Activated CD8-positive, alpha-beta memory T cell treated with anti-CD3 and anti-CD28 coated beads for 1 hour (primary cell): ENCODE data around the gene HCLS1.

Source experiments
- DNase-seq, 2 donors: peaks; one replicate each; pipeline ENCODE4 v3.0.0-alpha.2; 2020; ENCODE audit warnings: low read depth in 1 of 2; ENCODE audit errors: extremely low read depth in 1 of 2

Gene HCLS1

DNA sequence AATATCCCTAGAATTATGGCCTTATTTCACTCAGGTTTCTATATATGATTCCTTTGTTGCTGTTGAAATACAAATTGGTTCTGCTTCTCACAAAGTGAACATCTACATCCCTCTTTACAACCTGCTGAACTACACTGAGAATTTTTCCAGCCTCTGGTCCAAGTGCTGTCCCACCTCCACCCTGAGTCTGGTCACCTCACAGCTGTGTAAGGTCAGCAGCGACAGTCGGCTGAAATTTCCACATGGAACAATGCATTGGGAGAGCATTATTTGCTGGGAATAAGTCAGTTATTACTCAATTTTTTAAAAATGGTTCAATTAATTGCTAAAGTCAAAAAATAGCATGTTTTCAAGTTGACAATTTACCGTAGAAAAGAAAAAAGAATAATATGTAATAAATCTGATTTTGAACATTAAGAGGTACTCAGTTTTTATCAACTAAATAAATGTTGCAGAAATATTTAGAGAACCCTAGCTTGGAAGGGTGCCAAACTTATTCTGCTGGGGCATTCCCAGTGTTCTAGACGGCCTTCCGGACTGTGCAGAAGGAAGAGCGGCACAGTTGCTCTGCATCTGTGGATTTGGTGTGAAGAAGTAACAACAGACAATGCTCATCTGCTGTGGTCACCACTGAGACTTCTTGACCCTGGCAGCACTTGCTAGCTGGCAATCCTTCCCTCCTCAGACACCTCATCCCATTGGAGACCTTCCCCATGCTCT lies 1.8 kb downstream of the HCLS1 start:
- DNase-seq = no peak

DNA sequence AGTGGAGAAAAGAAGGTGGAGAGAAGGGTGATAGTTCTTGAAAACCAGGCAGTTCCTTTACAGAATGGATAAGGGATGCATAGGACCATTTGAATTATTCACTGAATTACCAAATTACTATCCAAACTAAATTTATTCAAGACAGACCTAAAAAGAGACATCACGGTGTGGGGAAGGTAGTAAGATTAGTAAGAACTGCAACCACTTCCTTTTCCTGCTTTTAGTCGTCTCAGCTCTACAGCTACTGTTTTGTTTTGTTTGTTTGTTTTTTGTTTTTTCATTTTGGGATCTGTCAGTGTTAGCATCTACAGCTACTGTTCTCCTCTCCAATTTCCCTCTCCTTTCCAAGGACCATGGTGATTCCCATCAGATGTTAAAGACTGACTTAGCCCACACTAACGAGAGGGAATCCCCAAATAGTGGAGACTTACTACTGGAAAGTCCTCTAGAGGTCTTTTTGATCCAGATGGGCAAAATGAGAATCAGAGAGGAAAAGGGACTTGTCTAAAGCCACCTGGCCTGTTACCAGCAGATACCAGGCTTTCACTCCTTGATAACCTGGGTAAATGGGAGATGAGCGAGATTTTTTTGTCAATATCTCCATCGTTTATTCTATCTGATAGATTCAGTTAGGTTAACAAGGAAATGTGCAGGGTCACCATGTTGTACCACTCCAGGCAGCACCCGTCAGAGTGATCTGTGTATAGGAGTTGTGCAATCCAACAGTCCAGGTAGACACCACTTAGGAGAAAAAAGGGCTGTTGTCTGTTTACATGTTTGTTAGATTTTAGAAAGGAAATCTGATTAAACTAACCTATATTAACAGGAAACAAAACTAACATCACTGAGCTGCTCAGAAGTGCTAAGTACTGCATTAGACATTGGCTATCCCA lies 6.0 kb downstream of the HCLS1 start:
- no peak for DNase-seq

DNA sequence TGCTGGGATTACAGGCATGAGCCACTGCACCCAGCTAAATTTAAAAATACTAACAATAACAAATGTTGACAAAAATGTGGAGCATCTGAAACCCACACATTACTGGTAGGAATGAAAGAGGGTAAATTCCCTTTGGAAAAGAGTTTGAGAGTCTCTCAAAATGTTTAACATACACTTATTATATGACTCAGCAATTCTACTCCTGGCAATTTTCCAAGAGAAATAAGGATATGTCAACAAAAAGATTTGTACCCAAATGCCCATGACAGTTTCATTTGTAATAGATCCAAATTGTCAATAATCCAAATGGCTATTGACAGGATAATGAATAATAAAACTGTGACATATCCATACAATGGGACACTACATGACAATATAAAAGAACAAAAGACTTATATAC lies 9.0 kb downstream of the HCLS1 start:
- DNase-seq = no peak

DNA sequence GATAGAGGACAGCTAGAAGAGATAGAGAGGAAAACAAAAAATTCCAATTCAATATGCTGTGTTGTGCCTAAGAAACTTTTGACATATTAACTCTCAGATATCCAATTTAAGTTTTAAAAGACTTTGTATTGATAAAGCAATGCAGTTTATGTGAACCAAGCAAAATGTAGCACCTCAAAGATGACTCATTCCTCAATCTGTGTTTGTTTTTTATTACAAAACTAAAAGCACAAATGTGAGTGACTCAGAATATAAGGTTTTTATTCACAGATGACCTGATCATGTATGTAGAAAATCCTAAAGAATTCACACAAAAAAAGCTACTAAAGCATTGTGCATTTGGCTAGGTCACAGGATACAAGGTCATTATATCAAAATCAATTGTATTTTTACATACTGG lies 11.1 kb downstream of the HCLS1 start:
- DNase-seq = no peak

DNA sequence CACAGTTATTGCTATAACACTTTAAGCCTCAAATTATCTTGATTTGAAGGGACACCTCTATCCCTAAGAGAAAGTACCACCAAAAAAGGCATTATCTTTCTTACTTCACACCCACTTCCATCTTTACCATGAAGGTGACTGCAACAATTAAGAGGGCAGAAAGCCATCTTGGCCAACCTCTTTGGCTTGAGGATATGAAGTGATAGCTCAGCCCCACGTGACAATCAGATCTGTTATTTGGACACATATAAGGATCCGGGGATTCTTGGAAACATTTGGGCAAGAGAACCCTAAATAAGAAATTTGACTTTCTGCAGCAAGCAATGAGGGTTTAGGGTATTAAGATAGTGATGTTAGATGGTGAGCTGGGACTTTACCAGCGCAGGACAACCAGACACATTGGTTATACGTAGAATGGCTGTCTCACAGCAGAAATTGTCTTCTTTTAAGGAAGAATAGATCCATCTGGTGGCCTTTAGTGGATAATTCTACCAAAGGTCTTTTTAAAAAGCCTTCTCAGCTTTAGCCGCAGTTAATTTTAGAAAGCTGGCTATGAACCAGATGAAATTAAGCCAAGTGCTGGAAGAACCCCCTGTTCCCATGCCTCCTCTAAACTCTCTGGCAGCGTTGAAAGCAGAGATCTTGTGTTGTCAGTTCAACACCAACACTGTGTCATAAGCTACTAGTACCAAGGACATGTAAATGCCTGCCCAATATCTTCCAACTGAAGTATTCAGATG lies 12.3 kb downstream of the HCLS1 start:
- DNase-seq = no peak

DNA sequence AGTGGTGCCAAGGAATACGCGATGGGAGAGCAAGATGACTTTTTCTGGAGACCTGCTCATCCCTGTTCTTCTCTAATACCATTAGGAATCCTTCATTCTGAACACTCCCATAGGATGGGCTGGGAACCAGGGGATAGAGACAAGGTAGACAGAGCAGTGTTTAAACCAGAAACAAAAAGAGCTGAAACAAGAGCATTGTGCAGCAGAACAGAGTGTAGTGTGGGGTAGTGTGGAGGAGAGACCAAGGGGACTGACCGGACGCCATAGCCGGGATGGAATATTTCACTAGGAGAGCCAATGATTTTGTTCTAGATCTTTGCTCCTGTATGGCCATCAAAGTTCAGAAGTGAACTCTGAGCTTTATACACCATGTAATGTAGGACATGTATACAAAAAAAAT lies 15.6 kb downstream of the HCLS1 start:
- no peak for DNase-seq

GRCh38 chr3:121642601-121643314 lies 17.9 kb downstream of the HCLS1 start:
- DNase-seq = no peak

GRCh38 chr3:121641127-121641526 lies 19.6 kb downstream of the HCLS1 start:
- DNase-seq = no peak

- DNase-seq = no peak
These were observed 22.8 kb downstream of the HCLS1 start for GRCh38 chr3:121637922-121638321.

- DNase-seq = no peak
These were observed 30.3 kb downstream of the HCLS1 start for GRCh38 chr3:121630355-121630754.

DNA sequence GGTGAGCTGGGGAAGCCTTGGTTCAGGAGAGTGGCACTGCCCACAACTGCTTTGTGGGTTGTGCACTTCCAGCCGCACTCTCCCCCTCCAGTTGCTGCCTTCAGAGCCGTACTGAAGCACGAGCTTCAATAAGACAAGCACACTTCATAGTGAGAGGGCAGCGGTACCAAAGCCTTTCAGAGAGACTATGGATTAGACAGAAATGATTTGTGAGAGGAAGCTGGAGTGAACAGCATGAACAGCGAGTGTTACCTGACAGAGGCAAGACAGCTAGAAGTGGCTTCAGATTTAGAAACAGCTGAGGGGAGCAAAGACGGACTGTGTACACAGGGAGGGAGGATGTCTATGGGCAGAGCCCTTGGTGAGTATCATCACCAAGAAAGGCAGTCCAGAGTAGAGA lies 31.1 kb downstream of the HCLS1 start:
- DNase-seq = no peak

DNA sequence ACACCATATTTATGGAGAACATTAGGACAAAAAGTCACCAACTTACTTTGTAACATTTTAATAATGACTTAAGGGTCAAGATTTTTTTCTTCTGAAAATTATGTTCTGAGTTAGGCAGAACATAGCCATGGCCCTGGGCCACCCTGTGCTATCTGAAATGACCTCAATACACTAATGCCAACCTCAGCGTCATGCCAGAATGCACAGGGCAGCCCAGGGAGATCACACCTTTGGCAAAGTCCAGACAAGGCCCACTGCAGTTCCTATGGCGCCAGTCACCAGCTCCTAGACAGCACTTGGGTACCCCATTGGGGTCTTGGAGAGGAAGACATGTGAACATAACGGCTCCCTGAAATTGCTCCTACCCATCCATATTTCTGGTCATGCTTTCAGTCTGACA lies 33.1 kb downstream of the HCLS1 start:
- no peak for DNase-seq

- no peak for DNase-seq
These were observed 33.5 kb downstream of the HCLS1 start for GRCh38 chr3:121627211-121627610.

DNA sequence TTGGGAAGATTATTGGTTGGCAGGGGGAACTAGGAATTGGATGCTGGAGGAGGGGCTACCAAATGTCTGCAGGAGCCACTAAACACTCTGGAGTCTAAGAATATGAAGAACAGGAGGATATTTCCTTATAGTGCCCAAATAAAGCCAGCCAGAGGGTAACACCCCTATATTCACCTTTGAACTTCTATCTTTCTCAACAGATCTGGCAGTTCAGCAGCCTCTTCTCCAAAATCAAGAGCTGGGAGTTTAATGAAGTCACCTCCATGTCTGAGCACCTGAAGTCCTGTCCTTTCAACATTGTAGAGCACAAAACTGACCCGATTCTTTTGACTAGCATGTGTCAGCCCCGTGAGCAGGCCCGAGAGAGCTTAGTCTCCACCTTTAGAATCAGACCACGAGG lies 34.2 kb downstream of the HCLS1 start:
- no peak for DNase-seq

DNA sequence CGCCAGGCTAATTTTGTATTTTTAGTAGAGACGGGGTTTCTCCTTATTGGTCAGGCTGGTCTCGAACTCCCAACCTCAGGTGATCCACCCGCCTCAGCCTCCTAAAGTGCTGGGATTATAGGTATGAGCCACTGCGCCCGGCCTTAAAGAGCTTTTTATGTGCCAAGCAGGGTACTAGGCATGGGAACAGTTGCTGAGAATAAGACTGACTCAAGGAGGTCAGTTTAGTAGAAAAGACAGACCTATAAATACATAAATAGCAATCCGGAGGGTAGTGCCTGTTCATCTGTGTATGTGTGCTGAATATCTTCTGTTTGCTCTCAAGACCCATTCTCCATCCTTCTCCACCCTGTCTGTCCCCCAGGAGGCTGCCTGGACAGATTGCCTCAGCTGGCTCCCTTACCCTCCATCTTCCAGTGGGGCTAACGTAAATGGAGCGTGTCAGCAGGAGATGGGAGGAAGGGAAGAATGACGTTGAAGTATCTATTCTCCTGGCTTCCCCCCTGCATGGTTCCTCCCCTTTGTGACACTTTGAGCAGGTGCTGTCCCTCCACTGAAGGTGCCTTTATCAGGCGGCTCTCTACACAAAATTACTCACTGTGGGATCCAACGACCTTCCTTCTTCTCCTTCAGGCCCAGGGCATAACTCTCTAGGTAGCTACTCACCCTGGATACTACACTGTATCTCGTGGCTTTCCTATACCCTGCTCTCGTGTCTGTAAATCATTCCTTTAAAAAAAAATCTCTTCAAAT lies 36.4 kb downstream of the HCLS1 start:
- DNase-seq = no peak

DNA sequence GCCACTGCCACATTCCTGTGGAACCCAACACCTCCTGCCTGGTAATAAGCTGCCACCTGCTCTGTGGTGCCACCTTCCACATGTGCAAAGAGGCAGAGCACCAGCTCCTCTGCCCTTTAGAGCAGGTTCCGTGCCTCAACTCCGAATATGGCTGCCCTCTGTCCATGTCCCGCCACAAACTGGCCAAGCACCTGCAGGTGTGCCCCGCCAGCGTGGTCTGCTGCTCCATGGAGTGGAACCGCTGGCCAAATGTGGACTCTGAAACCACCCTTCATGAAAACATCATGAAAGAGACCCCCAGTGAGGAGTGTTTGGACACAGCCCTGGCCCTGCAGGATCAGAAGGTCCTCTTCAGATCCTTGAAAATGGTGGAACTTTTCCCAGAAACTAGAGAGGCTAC lies 39.2 kb downstream of the HCLS1 start:
- DNase-seq = no peak

DNA sequence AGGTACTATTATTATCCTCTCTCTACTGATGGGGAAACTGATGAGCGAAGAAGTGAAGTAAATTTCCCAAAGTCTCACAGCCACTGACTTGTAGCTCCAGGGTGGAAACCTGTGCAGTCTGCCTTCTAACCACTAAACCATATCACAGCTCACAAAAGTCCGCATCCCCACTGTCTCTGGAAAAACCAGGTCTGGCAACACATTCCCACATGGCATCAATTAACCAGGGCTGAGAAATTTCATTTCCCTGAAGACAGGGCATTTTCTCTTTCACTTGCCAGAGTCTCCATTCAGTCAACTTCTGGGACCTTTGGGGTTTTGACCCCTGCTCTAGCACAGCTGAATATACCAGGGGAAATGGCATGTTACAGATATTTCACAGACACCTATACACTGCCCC lies 41.0 kb downstream of the HCLS1 start:
- no peak for DNase-seq

- DNase-seq = no peak
These were observed 54.6 kb downstream of the HCLS1 start for GRCh38 chr3:121606106-121606505.

DNA sequence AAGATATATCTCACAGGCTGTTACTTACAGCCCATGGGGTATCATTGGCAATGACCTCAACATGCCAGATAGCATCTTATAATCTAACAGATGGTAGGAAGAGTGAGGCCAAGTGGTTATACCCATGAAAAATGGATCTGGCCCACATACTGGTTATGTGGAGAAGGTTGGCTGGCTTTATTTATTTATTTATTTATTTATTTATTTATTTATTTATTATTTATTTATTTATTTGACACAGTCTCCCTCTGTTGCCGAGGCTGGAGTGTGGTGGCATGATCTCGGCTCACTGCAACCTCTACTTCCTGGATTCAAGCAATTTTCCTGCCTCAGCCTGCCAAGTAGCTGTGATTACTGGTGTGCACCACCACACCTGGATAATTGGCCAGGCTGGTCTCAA lies 55.9 kb downstream of the HCLS1 start:
- DNase-seq = no peak

DNA sequence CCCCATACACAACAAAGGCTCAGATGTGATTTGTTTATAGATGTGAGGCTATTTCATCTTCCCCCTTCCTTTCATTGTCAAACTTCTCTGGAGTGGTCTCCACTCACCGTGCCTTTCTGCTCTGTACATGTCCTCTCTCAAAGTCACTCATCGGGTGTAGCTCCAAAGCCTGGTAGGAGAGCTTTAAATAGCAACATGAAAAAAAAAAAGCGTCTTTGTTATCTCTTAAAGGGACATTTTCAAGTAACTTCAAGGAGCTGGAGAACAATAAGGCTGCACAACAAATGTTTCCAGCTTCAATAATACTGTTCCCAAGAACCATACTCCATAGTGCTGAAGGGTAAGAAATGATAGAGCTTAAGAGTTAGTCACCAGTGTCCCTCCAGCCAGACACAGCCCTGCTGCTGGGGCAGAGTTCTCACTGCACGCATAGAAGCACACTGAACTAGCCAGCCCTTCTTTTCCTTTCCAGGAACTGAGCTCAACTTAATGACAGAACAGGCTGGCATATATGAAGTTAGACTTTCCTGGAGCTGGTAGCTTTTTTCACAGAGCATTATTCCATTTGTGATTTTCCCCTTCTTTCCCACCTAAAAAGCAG lies 59.4 kb downstream of the HCLS1 start:
- DNase-seq = no peak
